ENCODE results near the gene WDR1.

Gene WDR1

GRCh38 chr4:10097906-10098779 lies 18.5 kb downstream of the WDR1 start:
- DNase-seq = no peak

- DNase-seq = no peak
Measured at GRCh38 chr4:10096978-10097335, 19.6 kb downstream of the WDR1 start.

GRCh38 chr4:10096201-10096977 lies 20.2 kb downstream of the WDR1 start:
- DNase-seq = no peak

- no peak for DNase-seq
Measured at GRCh38 chr4:10095296-10095991, 21.2 kb downstream of the WDR1 start.

GRCh38 chr4:10094841-10095240 lies 21.8 kb downstream of the WDR1 start:
- DNase-seq = no peak

- DNase-seq = no peak
Measured at GRCh38 chr4:10093801-10094552, 22.6 kb downstream of the WDR1 start.

- DNase-seq = no peak
Measured at GRCh38 chr4:10093271-10093621, 23.4 kb downstream of the WDR1 start.

GRCh38 chr4:10092481-10093270 lies 23.9 kb downstream of the WDR1 start:
- no peak for DNase-seq

GRCh38 chr4:10091531-10092181 lies 24.9 kb downstream of the WDR1 start:
- DNase-seq = no peak

GRCh38 chr4:10090467-10091250 lies 25.9 kb downstream of the WDR1 start:
- DNase-seq = no peak

- no peak for DNase-seq
Measured at GRCh38 chr4:10089346-10089745, 27.3 kb downstream of the WDR1 start.

- DNase-seq = no peak
Measured at GRCh38 chr4:10088135-10089010, 28.2 kb downstream of the WDR1 start.

- DNase-seq = no peak
Measured at GRCh38 chr4:10087152-10087791, 29.3 kb downstream of the WDR1 start.

- DNase-seq = no peak
Measured at GRCh38 chr4:10086506-10087120, 30.0 kb downstream of the WDR1 start.

GRCh38 chr4:10085828-10086505 lies 30.6 kb downstream of the WDR1 start:
- no peak for DNase-seq

- DNase-seq = no peak
Measured at GRCh38 chr4:10085386-10085785, 31.2 kb downstream of the WDR1 start.

GRCh38 chr4:10084651-10085358 lies 31.8 kb downstream of the WDR1 start:
- no peak for DNase-seq
